Measurements from ENCODE around the gene C1orf174. TPM values are rescaled to one million over a fixed set of nuclear protein-coding genes. Genes with fewer than 3 reads are reported as not detected.

C1orf174 gene
- total RNA-seq, 3 donors from 2014 or later (not counting 1 experiment from before 2014, with no cell fraction given): 52.9 to 62.3 (median 61.5) TPM

GRCh38 chr1:3872546-3872945 is 27.5 kb downstream of the C1orf174 start:
- Mint-ChIP-seq H3K27me3 (ENCODE audit: low read depth in 2 of 2) (no peaks in the 10 kb centered on the region), H3K4me1 (peaks cover 0 to 6% of the 10 kb centered on the region in 2 donors), H3K9me3 (no peaks in the 10 kb centered on the region), H3K4me3 (no peak overlapping the region), H3K27ac (no peak overlapping the region), H3K36me3 (no peaks in the 10 kb centered on the region)
- Histone ChIP-seq H3K4me1 (ENCODE audit: control insufficient read depth, insufficient read depth, low read length) (no peaks in the 10 kb centered on the region), H3K9me3 (ENCODE audit: control insufficient read depth, insufficient read depth, low read length) (no peaks in the 10 kb centered on the region), H3K27ac (ENCODE audit: low read length) (no peak overlapping the region), H3K36me3 (ENCODE audit: control insufficient read depth, insufficient read depth, low read length) (peaks cover 48% of the 10 kb centered on the region), H3K27me3 (ENCODE audit: control insufficient read depth, insufficient read depth, low read length) (no peaks in the 10 kb centered on the region), H3K4me3 (ENCODE audit: low read length) (no peak overlapping the region)
- no peak for DNase-seq
- no peak for TF ChIP-seq CTCF (IDR thresholded peaks at IDR 0.05)
- no peak for ATAC-seq
- 91% methylated on average over 8 of the region's 8 CpGs for WGBS (ENCODE audit: insufficient coverage)
- intact Hi-C loops (cut with micrococcal nuclease): no loop called here

GRCh38 chr1:3871451-3871805 is 28.6 kb downstream of the C1orf174 start:
- ATAC-seq: no peak
- H3K4me3 Mint-ChIP-seq: no peak overlapping the region

GRCh38 chr1:3869751-3870301 is 30.2 kb downstream of the C1orf174 start:
- H3K27ac ChIP-seq (ENCODE audit: low read length): no peak overlapping the region
- no peaks in the 10 kb centered on the region for H3K36me3 Mint-ChIP-seq
- no peaks in the 10 kb centered on the region for H3K27me3 Mint-ChIP-seq (ENCODE audit: low read depth in 2 of 2)
- intact Hi-C loops (cut with micrococcal nuclease): no loop called here
- H3K9me3 ChIP-seq (ENCODE audit: control insufficient read depth, insufficient read depth, low read length): no peaks in the 10 kb centered on the region
- H3K4me1 ChIP-seq (ENCODE audit: control insufficient read depth, insufficient read depth, low read length): no peaks in the 10 kb centered on the region
- ATAC-seq (no peak), DNase-seq (no peak)
- no peaks in the 10 kb centered on the region for H3K9me3 Mint-ChIP-seq
- no peak overlapping the region for H3K4me3 Mint-ChIP-seq
- peaks cover 44% of the 10 kb centered on the region for H3K36me3 ChIP-seq (ENCODE audit: control insufficient read depth, insufficient read depth, low read length)
- peaks cover 5 to 11% of the 10 kb centered on the region in 2 donors for H3K4me1 Mint-ChIP-seq
- H3K4me3 ChIP-seq (ENCODE audit: low read length): no peak overlapping the region
- TF ChIP-seq CTCF (IDR thresholded peaks at IDR 0.05): no peak
- no peaks in the 10 kb centered on the region for H3K27me3 ChIP-seq (ENCODE audit: control insufficient read depth, insufficient read depth, low read length)
- 91% methylated on average over 18 of the region's 18 CpGs for WGBS (ENCODE audit: insufficient coverage)
- no peak overlapping the region for H3K27ac Mint-ChIP-seq

More at GRCh38 chr1:3871451-3871805, 28.6 kb downstream of the C1orf174 start:
- no peaks in the 10 kb centered on the region for H3K36me3 Mint-ChIP-seq
- Histone ChIP-seq H3K27ac (ENCODE audit: low read length) (no peak overlapping the region), H3K27me3 (ENCODE audit: control insufficient read depth, insufficient read depth, low read length) (no peaks in the 10 kb centered on the region), H3K36me3 (ENCODE audit: control insufficient read depth, insufficient read depth, low read length) (peaks cover 50% of the 10 kb centered on the region), H3K4me1 (ENCODE audit: control insufficient read depth, insufficient read depth, low read length) (no peaks in the 10 kb centered on the region), H3K4me3 (ENCODE audit: low read length) (no peak overlapping the region), H3K9me3 (ENCODE audit: control insufficient read depth, insufficient read depth, low read length) (no peaks in the 10 kb centered on the region)
- H3K4me1 Mint-ChIP-seq: peaks cover 0 to 6% of the 10 kb centered on the region in 2 donors
- TF ChIP-seq CTCF (IDR thresholded peaks at IDR 0.05): no peak
- 96% methylated on average over 7 of the region's 7 CpGs for WGBS (ENCODE audit: insufficient coverage)
- DNase-seq: no peak
- H3K27me3 Mint-ChIP-seq (ENCODE audit: low read depth in 2 of 2): no peaks in the 10 kb centered on the region
- no peaks in the 10 kb centered on the region for H3K9me3 Mint-ChIP-seq
- intact Hi-C loops (cut with micrococcal nuclease): no loop called here
- peak overlapping the region in 1 of 2 donors; percentile 66 for H3K27ac Mint-ChIP-seq

- H3K9me3 Mint-ChIP-seq: no peaks in the 10 kb centered on the region
- H3K4me1 ChIP-seq (ENCODE audit: control insufficient read depth, insufficient read depth, low read length): no peaks in the 10 kb centered on the region
- H3K36me3 ChIP-seq (ENCODE audit: control insufficient read depth, insufficient read depth, low read length): peaks cover 37% of the 10 kb centered on the region
- no peak for DNase-seq
- peaks cover 8 to 16% of the 10 kb centered on the region in 2 donors for H3K4me1 Mint-ChIP-seq
- intact Hi-C loops (cut with micrococcal nuclease): no loop called here
- no peaks in the 10 kb centered on the region for H3K27me3 Mint-ChIP-seq (ENCODE audit: low read depth in 2 of 2)
- no peaks in the 10 kb centered on the region for H3K36me3 Mint-ChIP-seq
- no peaks in the 10 kb centered on the region for H3K9me3 ChIP-seq (ENCODE audit: control insufficient read depth, insufficient read depth, low read length)
- peak overlapping the region; percentile 56 to 77 for H3K27ac Mint-ChIP-seq
- H3K4me3 Mint-ChIP-seq: no peak overlapping the region
- no peak overlapping the region for H3K27ac ChIP-seq (ENCODE audit: low read length)
- no peak for TF ChIP-seq CTCF (IDR thresholded peaks at IDR 0.05)
- no peak overlapping the region for H3K4me3 ChIP-seq (ENCODE audit: low read length)
- 90% methylated on average over 13 of the region's 13 CpGs for WGBS (ENCODE audit: insufficient coverage)
- no peaks in the 10 kb centered on the region for H3K27me3 ChIP-seq (ENCODE audit: control insufficient read depth, insufficient read depth, low read length)
- ATAC-seq: peak in 1 of 3 donors; percentile 27
Measured at GRCh38 chr1:3868464-3869006, 31.5 kb downstream of the C1orf174 start.

Data from natural killer cell (primary cell).